Heart left ventricle (tissue), 13 donors: ENCODE results near the gene UBE2V1.

Experiments used
- POLR2A ChIP-seq, 2 donors: fragments of 450-650 bp; IDR thresholded peaks; one replicate each; pipeline ENCODE4 v1.6.1; 2017; ENCODE audit warnings: antibody characterized with exemption in 2 of 2, mild to moderate bottlenecking in 2 of 2, moderate library complexity in 2 of 2
- TF ChIP-seq, protein P1 (sequence below), 12 donors: fragments of 200-600 bp; sonication (generic) in 4 of 12; IDR thresholded peaks; one replicate each; pipeline versions ENCODE4 v1.5.0 to v1.8.0; 2018 to 2022; ENCODE audit warnings: antibody characterized with exemption in 12 of 12, mild to moderate bottlenecking in 5 of 12
- donor health status: ischemic (EF 13 %, LVEDD 7.1; RV severe dilation, severe dysfunction).
- donor health status: DM: no; HTN: yes; CAD: no.
- donor health status: DM: no; HTN: no; CAD: no.
- donor health status: ischemic (EF 25% LVEDD 6.9; RV normal size, moderate dysfunction).
- donor health status: ischemic (EF 25% LVEDD 5.7; RV mildly dilated, moderate dysfunction).
- donor health status: ischemic (EF 35%, LVEDD 5.7; RV mildly dilated, moderate dysfunction).
- donor health status: nonischemic (EF 11% LVEDD 7.7; RV severe dilation, severe dysfunction).
- donor health status: DM: yes; HTN: yes; CAD: no.
- donor health status: PGD.
- donor health status: ischemic (EF 29% LVEDD 5.4; RV normal size, mild dysfunction).
- donor health status: nonischemic (EF 23%, LVEDD 6.1; RV moderate dilation, normal function).

GRCh38 chr20:50111120-50111828, 1.7 kb downstream of the UBE2V1 start:
- TF ChIP-seq, protein P1, sequence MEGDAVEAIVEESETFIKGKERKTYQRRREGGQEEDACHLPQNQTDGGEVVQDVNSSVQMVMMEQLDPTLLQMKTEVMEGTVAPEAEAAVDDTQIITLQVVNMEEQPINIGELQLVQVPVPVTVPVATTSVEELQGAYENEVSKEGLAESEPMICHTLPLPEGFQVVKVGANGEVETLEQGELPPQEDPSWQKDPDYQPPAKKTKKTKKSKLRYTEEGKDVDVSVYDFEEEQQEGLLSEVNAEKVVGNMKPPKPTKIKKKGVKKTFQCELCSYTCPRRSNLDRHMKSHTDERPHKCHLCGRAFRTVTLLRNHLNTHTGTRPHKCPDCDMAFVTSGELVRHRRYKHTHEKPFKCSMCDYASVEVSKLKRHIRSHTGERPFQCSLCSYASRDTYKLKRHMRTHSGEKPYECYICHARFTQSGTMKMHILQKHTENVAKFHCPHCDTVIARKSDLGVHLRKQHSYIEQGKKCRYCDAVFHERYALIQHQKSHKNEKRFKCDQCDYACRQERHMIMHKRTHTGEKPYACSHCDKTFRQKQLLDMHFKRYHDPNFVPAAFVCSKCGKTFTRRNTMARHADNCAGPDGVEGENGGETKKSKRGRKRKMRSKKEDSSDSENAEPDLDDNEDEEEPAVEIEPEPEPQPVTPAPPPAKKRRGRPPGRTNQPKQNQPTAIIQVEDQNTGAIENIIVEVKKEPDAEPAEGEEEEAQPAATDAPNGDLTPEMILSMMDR (IDR thresholded peaks at IDR 0.05) = no peak
- no peak for TF ChIP-seq POLR2A (IDR thresholded peaks at IDR 0.05)
